ENCODE results near the gene LGALS7.
A peak's percentile ranks its signal among the peaks of the same experiment; 100 is the strongest.

The LGALS7 gene

DNA sequence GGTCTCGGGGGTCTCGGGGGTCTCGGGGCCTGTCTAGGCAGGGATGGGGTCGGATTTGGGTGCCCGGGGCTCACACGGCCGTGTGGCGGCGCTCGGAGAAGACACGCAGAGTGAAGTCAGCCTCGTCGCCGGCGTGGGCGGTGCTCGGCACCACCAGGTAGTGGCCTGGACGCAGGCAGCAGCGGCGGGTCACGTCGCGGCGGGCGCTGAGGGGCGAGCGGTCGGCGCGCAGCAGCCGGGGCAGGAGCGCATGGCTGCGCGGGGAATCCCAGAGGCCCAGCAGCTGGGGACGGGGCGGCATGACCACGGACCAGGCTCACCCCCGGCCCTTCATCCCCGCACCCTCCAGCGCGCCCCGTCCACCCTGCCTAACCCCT, 37.3 kb downstream of the LGALS7 start:
- Histone ChIP-seq H2BK15ac (ENCODE audit: low read depth, poor library complexity, severe bottlenecking) (peak overlapping the region; percentile 54), H4K91ac (ENCODE audit: low read length) (peak overlapping the region; percentile 64), H3K27me3 (ENCODE audit: control insufficient read depth in 1 of 2, insufficient read depth in 1 of 2, low read length in 2 of 2) (peaks cover 0 to 16% of the 10 kb centered on the region in 2 experiments), H3K4me2 (ENCODE audit: low read length, poor library complexity, severe bottlenecking) (peak overlapping the region; percentile 71), H2AFZ (ENCODE audit: low read depth, low read length) (peak overlapping the region; percentile 42), H4K8ac (ENCODE audit: low read length) (peak overlapping the region; percentile 88), H2BK120ac (ENCODE audit: low read depth, low read length) (no peak overlapping the region), H3K4me3 (ENCODE audit: insufficient read depth in 1 of 2, low read depth in 1 of 2, low read length in 2 of 2) (peak overlapping the region; percentile 53 to 59), H3K9ac (ENCODE audit: low read length) (no peak overlapping the region), H3K9me3 (ENCODE audit: control insufficient read depth, low read length) (no peaks in the 10 kb centered on the region), H3K18ac (ENCODE audit: low read depth in 1 of 2, low read length in 2 of 2) (peak overlapping the region; percentile 84 to 89), H3K23ac (ENCODE audit: low read length in 2 of 2) (no peak overlapping the region), H2BK12ac (ENCODE audit: low read length in 2 of 2) (peak overlapping the region in 1 of 2 experiments; percentile 78), H3K27ac (ENCODE audit: low read length, poor library complexity, severe bottlenecking) (no peak overlapping the region), H2AK5ac (ENCODE audit: low read length, severe bottlenecking) (no peak overlapping the region), H2BK5ac (ENCODE audit: low read depth, low read length, poor library complexity, severe bottlenecking) (no peak overlapping the region), H3K79me1 (replicated peaks; ENCODE audit: low read length, poor library complexity, severe bottlenecking) (no peaks in the 10 kb centered on the region), H3K4ac (ENCODE audit: low read depth in 1 of 2, low read length in 2 of 2) (peak overlapping the region in 1 of 2 experiments; percentile 54), H3K14ac (ENCODE audit: low read length in 2 of 2) (no peak overlapping the region), H3K4me1 (ENCODE audit: control insufficient read depth, insufficient read depth, low read depth, low read length) (peaks cover 42% of the 10 kb centered on the region), H3K36me3 (ENCODE audit: control insufficient read depth in 1 of 2, insufficient read depth in 2 of 2, low read depth in 1 of 2, low read length in 2 of 2) (peaks cover 10 to 29% of the 10 kb centered on the region in 2 experiments)
- peak; percentile 44 for DNase-seq
- WGBS = 4% methylated on average over 31 of the region's 42 CpGs

- Histone ChIP-seq H3K9ac (ENCODE audit: low read length) (no peak overlapping the region), H3K4me1 (ENCODE audit: control insufficient read depth, insufficient read depth, low read depth, low read length) (peaks cover 42% of the 10 kb centered on the region), H2BK5ac (ENCODE audit: low read depth, low read length, poor library complexity, severe bottlenecking) (peak overlapping the region; percentile 26), H2AFZ (ENCODE audit: low read depth, low read length) (no peak overlapping the region), H3K9me3 (ENCODE audit: control insufficient read depth, low read length) (no peaks in the 10 kb centered on the region), H2BK15ac (ENCODE audit: low read depth, poor library complexity, severe bottlenecking) (peak overlapping the region; percentile 2), H3K18ac (ENCODE audit: low read depth in 1 of 2, low read length in 2 of 2) (no peak overlapping the region), H2BK120ac (ENCODE audit: low read depth, low read length) (no peak overlapping the region), H3K4me3 (ENCODE audit: insufficient read depth in 1 of 2, low read depth in 1 of 2, low read length in 2 of 2) (peak overlapping the region in 1 of 2 experiments; percentile 41), H2AK5ac (ENCODE audit: low read length, severe bottlenecking) (no peak overlapping the region), H3K79me1 (replicated peaks; ENCODE audit: low read length, poor library complexity, severe bottlenecking) (no peaks in the 10 kb centered on the region), H3K4me2 (ENCODE audit: low read length, poor library complexity, severe bottlenecking) (peak overlapping the region; percentile 46), H3K27ac (ENCODE audit: low read length, poor library complexity, severe bottlenecking) (peak overlapping the region; percentile 82), H4K8ac (ENCODE audit: low read length) (no peak overlapping the region), H3K27me3 (ENCODE audit: control insufficient read depth in 1 of 2, insufficient read depth in 1 of 2, low read length in 2 of 2) (peaks cover 0 to 16% of the 10 kb centered on the region in 2 experiments), H2BK12ac (ENCODE audit: low read length in 2 of 2) (peak overlapping the region in 1 of 2 experiments; percentile 11), H3K36me3 (ENCODE audit: control insufficient read depth in 1 of 2, insufficient read depth in 2 of 2, low read depth in 1 of 2, low read length in 2 of 2) (peaks cover 17 to 36% of the 10 kb centered on the region in 2 experiments), H3K14ac (ENCODE audit: low read length in 2 of 2) (no peak overlapping the region), H3K4ac (ENCODE audit: low read depth in 1 of 2, low read length in 2 of 2) (no peak overlapping the region), H4K91ac (ENCODE audit: low read length) (no peak overlapping the region), H3K23ac (ENCODE audit: low read length in 2 of 2) (no peak overlapping the region)
- WGBS = 49% methylated on average over 7 of the region's 18 CpGs
- no peak for DNase-seq
These were observed 38.0 kb downstream of the LGALS7 start for GRCh38 chr19:38735257-38735686.

GRCh38 chr19:38734426-38735256, 38.7 kb downstream of the LGALS7 start:
- Histone ChIP-seq H2BK15ac (ENCODE audit: low read depth, poor library complexity, severe bottlenecking) (peak overlapping the region; percentile 34), H4K91ac (ENCODE audit: low read length) (peak overlapping the region; percentile 19), H3K79me1 (replicated peaks; ENCODE audit: low read length, poor library complexity, severe bottlenecking) (no peaks in the 10 kb centered on the region), H3K4me1 (ENCODE audit: control insufficient read depth, insufficient read depth, low read depth, low read length) (peaks cover 42% of the 10 kb centered on the region), H3K27ac (ENCODE audit: low read length, poor library complexity, severe bottlenecking) (peak overlapping the region; percentile 82), H3K27me3 (ENCODE audit: control insufficient read depth in 1 of 2, insufficient read depth in 1 of 2, low read length in 2 of 2) (peaks cover 0 to 16% of the 10 kb centered on the region in 2 experiments), H3K4ac (ENCODE audit: low read depth in 1 of 2, low read length in 2 of 2) (peak overlapping the region; percentile 41 to 61), H2BK12ac (ENCODE audit: low read length in 2 of 2) (peak overlapping the region in 1 of 2 experiments; percentile 64), H3K9ac (ENCODE audit: low read length) (no peak overlapping the region), H3K14ac (ENCODE audit: low read length in 2 of 2) (peak overlapping the region in 1 of 2 experiments; percentile 26), H3K9me3 (ENCODE audit: control insufficient read depth, low read length) (no peaks in the 10 kb centered on the region), H2BK120ac (ENCODE audit: low read depth, low read length) (no peak overlapping the region), H4K8ac (ENCODE audit: low read length) (no peak overlapping the region), H3K4me2 (ENCODE audit: low read length, poor library complexity, severe bottlenecking) (peak overlapping the region; percentile 46), H2AK5ac (ENCODE audit: low read length, severe bottlenecking) (peak overlapping the region; percentile 33), H3K4me3 (ENCODE audit: insufficient read depth in 1 of 2, low read depth in 1 of 2, low read length in 2 of 2) (peak overlapping the region in 1 of 2 experiments; percentile 26), H3K18ac (ENCODE audit: low read depth in 1 of 2, low read length in 2 of 2) (peak overlapping the region in 1 of 2 experiments; percentile 78), H2AFZ (ENCODE audit: low read depth, low read length) (peak overlapping the region; percentile 19), H2BK5ac (ENCODE audit: low read depth, low read length, poor library complexity, severe bottlenecking) (peak overlapping the region; percentile 46), H3K23ac (ENCODE audit: low read length in 2 of 2) (peak overlapping the region in 1 of 2 experiments; percentile 68), H3K36me3 (ENCODE audit: control insufficient read depth in 1 of 2, insufficient read depth in 2 of 2, low read depth in 1 of 2, low read length in 2 of 2) (peaks cover 19 to 41% of the 10 kb centered on the region in 2 experiments)
- DNase-seq = peak; percentile 43
- 76% methylated on average over 11 of the region's 13 CpGs for WGBS

GRCh38 chr19:38734176-38734425, 39.2 kb downstream of the LGALS7 start:
- peak overlapping the region; percentile 82 for H3K27ac ChIP-seq (ENCODE audit: low read length, poor library complexity, severe bottlenecking)
- peak overlapping the region in 1 of 2 experiments; percentile 18 for H2BK12ac ChIP-seq (ENCODE audit: low read length in 2 of 2)
- peak overlapping the region; percentile 82 for H2BK15ac ChIP-seq (ENCODE audit: low read depth, poor library complexity, severe bottlenecking)
- peak overlapping the region; percentile 19 for H4K8ac ChIP-seq (ENCODE audit: low read length)
- no peak overlapping the region for H2BK5ac ChIP-seq (ENCODE audit: low read depth, low read length, poor library complexity, severe bottlenecking)
- no peaks in the 10 kb centered on the region for H3K9me3 ChIP-seq (ENCODE audit: control insufficient read depth, low read length)
- no peak overlapping the region for H3K23ac ChIP-seq (ENCODE audit: low read length in 2 of 2)
- no peak overlapping the region for H3K9ac ChIP-seq (ENCODE audit: low read length)
- H2AFZ ChIP-seq (ENCODE audit: low read depth, low read length) = no peak overlapping the region
- no peaks in the 10 kb centered on the region for H3K79me1 ChIP-seq (replicated peaks; ENCODE audit: low read length, poor library complexity, severe bottlenecking)
- H3K4ac ChIP-seq (ENCODE audit: low read depth in 1 of 2, low read length in 2 of 2) = peak overlapping the region in 1 of 2 experiments; percentile 41
- H3K14ac ChIP-seq (ENCODE audit: low read length in 2 of 2) = no peak overlapping the region
- peak overlapping the region; percentile 44 for H4K91ac ChIP-seq (ENCODE audit: low read length)
- H3K4me2 ChIP-seq (ENCODE audit: low read length, poor library complexity, severe bottlenecking) = peak overlapping the region; percentile 30
- H3K36me3 ChIP-seq (ENCODE audit: control insufficient read depth in 1 of 2, insufficient read depth in 2 of 2, low read depth in 1 of 2, low read length in 2 of 2) = peaks cover 21 to 47% of the 10 kb centered on the region in 2 experiments
- no peak overlapping the region for H2BK120ac ChIP-seq (ENCODE audit: low read depth, low read length)
- H3K18ac ChIP-seq (ENCODE audit: low read depth in 1 of 2, low read length in 2 of 2) = no peak overlapping the region
- H3K27me3 ChIP-seq (ENCODE audit: control insufficient read depth in 1 of 2, insufficient read depth in 1 of 2, low read length in 2 of 2) = peaks cover 0 to 16% of the 10 kb centered on the region in 2 experiments
- no peak for DNase-seq
- H2AK5ac ChIP-seq (ENCODE audit: low read length, severe bottlenecking) = peak overlapping the region; percentile 25
- WGBS = 78% methylated on average over 3 of the region's 4 CpGs
- H3K4me1 ChIP-seq (ENCODE audit: control insufficient read depth, insufficient read depth, low read depth, low read length) = peaks cover 43% of the 10 kb centered on the region
- H3K4me3 ChIP-seq (ENCODE audit: insufficient read depth in 1 of 2, low read depth in 1 of 2, low read length in 2 of 2) = no peak overlapping the region

Data from mesenchymal stem cell (in vitro differentiated cells and primary cell).